Measurements from ENCODE around the gene ADAMTS17.
A peak's percentile ranks its signal among the peaks of the same experiment; 100 is the strongest.

Gene ADAMTS17

GRCh38 chr15:99963976-99964375 lies 377.8 kb downstream of the ADAMTS17 start:
- Histone ChIP-seq H3K4me2 (ENCODE audit: low read length) (no peak overlapping the region), H3K9me3 (ENCODE audit: insufficient read depth, low read length) (no peaks in the 10 kb centered on the region), H3K4me3 (ENCODE audit: low read length) (no peak overlapping the region), H3K27me3 (ENCODE audit: low read depth, low read length) (peaks cover 14% of the 10 kb centered on the region), H3K27ac (ENCODE audit: low read length) (no peak overlapping the region), H3K79me2 (ENCODE audit: low read length) (no peaks in the 10 kb centered on the region), H3K9ac (ENCODE audit: low read length) (no peak overlapping the region), H3K36me3 (replicated peaks; ENCODE audit: low read depth, low read length) (no peaks in the 10 kb centered on the region), H2AFZ (ENCODE audit: low read depth, low read length) (no peak overlapping the region), H4K20me1 (ENCODE audit: insufficient read depth, low read length) (no peaks in the 10 kb centered on the region), H3K4me1 (ENCODE audit: low read length) (no peaks in the 10 kb centered on the region)
- TF ChIP-seq EZH2phosphoT487 (IDR thresholded peaks at IDR 0.05; ENCODE audit: low read depth) (no peak), CTCF (IDR thresholded peaks at IDR 0.05; ENCODE audit: low read depth, low read length) (no peak)

- Histone ChIP-seq H3K4me1 (ENCODE audit: low read length) (no peaks in the 10 kb centered on the region), H4K20me1 (ENCODE audit: insufficient read depth, low read length) (no peaks in the 10 kb centered on the region), H2AFZ (ENCODE audit: low read depth, low read length) (no peak overlapping the region), H3K4me2 (ENCODE audit: low read length) (no peak overlapping the region), H3K79me2 (ENCODE audit: low read length) (no peaks in the 10 kb centered on the region), H3K4me3 (ENCODE audit: low read length) (no peak overlapping the region), H3K36me3 (replicated peaks; ENCODE audit: low read depth, low read length) (no peaks in the 10 kb centered on the region), H3K9me3 (ENCODE audit: insufficient read depth, low read length) (no peaks in the 10 kb centered on the region), H3K9ac (ENCODE audit: low read length) (no peak overlapping the region), H3K27me3 (ENCODE audit: low read depth, low read length) (peaks cover 19% of the 10 kb centered on the region), H3K27ac (ENCODE audit: low read length) (no peak overlapping the region)
- TF ChIP-seq CTCF (IDR thresholded peaks at IDR 0.05; ENCODE audit: low read depth, low read length) (no peak), EZH2phosphoT487 (IDR thresholded peaks at IDR 0.05; ENCODE audit: low read depth) (no peak)
Measured at GRCh38 chr15:99963096-99963825, 378.5 kb downstream of the ADAMTS17 start.

DNA sequence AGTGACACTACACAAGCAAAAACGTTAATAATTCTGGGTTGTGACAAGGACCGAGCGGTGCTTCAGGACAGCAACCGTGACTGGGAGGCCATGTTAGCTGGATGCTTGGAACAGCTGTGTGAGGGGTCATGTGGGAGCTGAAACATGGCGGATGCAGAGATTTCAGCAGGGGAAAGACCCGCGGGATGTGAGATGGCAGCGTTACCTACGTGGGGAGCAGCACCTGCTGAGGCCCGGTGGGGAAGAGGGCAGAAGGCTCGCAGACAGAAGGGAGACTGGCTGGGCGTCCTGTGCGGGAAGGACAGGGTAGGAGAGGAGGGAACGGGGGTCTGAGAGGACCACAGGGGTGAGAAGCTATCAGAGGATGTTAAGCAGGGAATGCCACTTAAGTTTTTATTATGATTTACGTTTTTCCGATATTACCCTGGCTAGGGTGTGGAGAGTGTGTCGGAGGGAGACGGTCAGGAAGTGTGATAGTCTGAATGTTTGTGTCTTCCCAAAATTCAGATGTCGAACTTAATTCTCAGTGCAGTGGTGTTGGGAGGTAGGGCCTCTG lies 379.7 kb downstream of the ADAMTS17 start:
- Histone ChIP-seq H3K36me3 (replicated peaks; ENCODE audit: low read depth, low read length) (no peaks in the 10 kb centered on the region), H3K27me3 (ENCODE audit: low read depth, low read length) (peaks cover 17% of the 10 kb centered on the region), H3K79me2 (ENCODE audit: low read length) (no peaks in the 10 kb centered on the region), H3K4me1 (ENCODE audit: low read length) (no peaks in the 10 kb centered on the region), H3K9me3 (ENCODE audit: insufficient read depth, low read length) (no peaks in the 10 kb centered on the region), H3K9ac (ENCODE audit: low read length) (no peak overlapping the region), H3K27ac (ENCODE audit: low read length) (no peak overlapping the region), H3K4me3 (ENCODE audit: low read length) (no peak overlapping the region), H3K4me2 (ENCODE audit: low read length) (no peak overlapping the region), H4K20me1 (ENCODE audit: insufficient read depth, low read length) (no peaks in the 10 kb centered on the region), H2AFZ (ENCODE audit: low read depth, low read length) (no peak overlapping the region)
- TF ChIP-seq EZH2phosphoT487 (IDR thresholded peaks at IDR 0.05; ENCODE audit: low read depth) = no peak
- no peak for TF ChIP-seq CTCF (IDR thresholded peaks at IDR 0.05; ENCODE audit: low read depth, low read length)

DNA sequence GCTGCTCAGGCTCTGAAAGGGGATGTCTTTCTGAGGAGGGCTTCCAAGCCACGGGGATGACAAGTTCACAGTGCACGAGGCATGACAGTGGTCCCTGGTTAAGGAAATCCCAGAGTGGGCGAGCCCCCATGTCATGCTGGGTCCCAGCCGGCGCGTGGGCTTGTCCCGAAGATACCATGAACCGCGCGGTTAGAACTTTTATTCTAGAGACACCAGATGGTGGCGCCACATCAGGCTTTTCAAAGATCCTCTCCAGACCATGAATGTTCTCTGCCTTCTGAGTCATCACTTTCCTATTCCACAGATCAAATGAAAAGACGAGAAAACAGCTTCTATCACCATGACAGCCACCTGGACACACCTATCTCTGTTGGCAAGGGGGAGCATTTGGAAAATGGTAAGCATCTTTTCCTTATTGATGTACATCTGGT lies 380.7 kb downstream of the ADAMTS17 start:
- Histone ChIP-seq H3K4me1 (ENCODE audit: low read length) (no peaks in the 10 kb centered on the region), H4K20me1 (ENCODE audit: insufficient read depth, low read length) (no peaks in the 10 kb centered on the region), H3K27ac (ENCODE audit: low read length) (no peak overlapping the region), H3K27me3 (ENCODE audit: low read depth, low read length) (peaks cover 12% of the 10 kb centered on the region), H3K9me3 (ENCODE audit: insufficient read depth, low read length) (no peaks in the 10 kb centered on the region), H3K36me3 (replicated peaks; ENCODE audit: low read depth, low read length) (no peaks in the 10 kb centered on the region), H3K4me3 (ENCODE audit: low read length) (no peak overlapping the region), H2AFZ (ENCODE audit: low read depth, low read length) (no peak overlapping the region), H3K79me2 (ENCODE audit: low read length) (no peaks in the 10 kb centered on the region), H3K9ac (ENCODE audit: low read length) (no peak overlapping the region), H3K4me2 (ENCODE audit: low read length) (no peak overlapping the region)
- TF ChIP-seq EZH2phosphoT487 (IDR thresholded peaks at IDR 0.05; ENCODE audit: low read depth) = no peak
- peak; percentile 19; the same call in 1 of the 2 replicates for TF ChIP-seq CTCF (IDR thresholded peaks at IDR 0.05; ENCODE audit: low read depth, low read length)

All from OCI-LY3 (cell line).